Neuron (in vitro differentiated cells): ENCODE measurements around the gene PNPLA7.
"Not testable (repeated sequence)": the region's sequence is repeated elsewhere in the genome, so short reads cannot be mapped to it uniquely, and the experiment has no call there.

ENCODE experiments used
- H2AFZ ChIP-seq: one replicate; pipeline ENCODE4 v1.6.1; 2013; ENCODE audit warnings: low read depth, mild to moderate bottlenecking, inconsistent platforms, low read length, moderate library complexity
- H3K27me3 ChIP-seq: one replicate; pipeline ENCODE4 v1.6.1; 2013; ENCODE audit warnings: low read length; ENCODE audit not compliant: insufficient read depth
- H3K36me3 ChIP-seq: one replicate; pipeline ENCODE4 v1.6.1; 2013; ENCODE audit warnings: low read length; ENCODE audit not compliant: insufficient read depth
- H3K4me1 ChIP-seq: one replicate; pipeline ENCODE4 v1.6.1; 2013; ENCODE audit warnings: low read length; ENCODE audit not compliant: insufficient read depth
- H3K4me3 ChIP-seq: 2 replicates; pipeline ENCODE4 v1.5.1; 2013; ENCODE audit warnings: mild to moderate bottlenecking, low read length, moderate library complexity
- H3K9me3 ChIP-seq: one replicate; pipeline ENCODE4 v1.6.1; 2013; ENCODE audit warnings: low read length

The PNPLA7 gene

GRCh38 chr9:137511758-137512463 is 38.3 kb downstream of the PNPLA7 start:
- no peaks in the 10 kb centered on the region for H3K36me3 ChIP-seq
- H3K4me1 ChIP-seq = no peaks in the 10 kb centered on the region
- no peak overlapping the region for H2AFZ ChIP-seq
- no peaks in the 10 kb centered on the region for H3K27me3 ChIP-seq
- H3K4me3 ChIP-seq = no peak overlapping the region
- no peaks in the 10 kb centered on the region for H3K9me3 ChIP-seq

GRCh38 chr9:137511126-137511525 is 39.1 kb downstream of the PNPLA7 start:
- not testable (repeated sequence) for H3K9me3 ChIP-seq, H3K4me3 ChIP-seq, H3K27me3 ChIP-seq

GRCh38 chr9:137509198-137509597 is 41.0 kb downstream of the PNPLA7 start:
- Histone ChIP-seq H3K4me1 (no peaks in the 10 kb centered on the region), H3K27me3 (no peaks in the 10 kb centered on the region)

More at GRCh38 chr9:137511126-137511525, 39.1 kb downstream of the PNPLA7 start:
- not testable (repeated sequence) for H3K4me1 ChIP-seq, H2AFZ ChIP-seq, H3K36me3 ChIP-seq

GRCh38 chr9:137506702-137507171 is 43.5 kb downstream of the PNPLA7 start:
- peaks cover 6% of the 10 kb centered on the region for H3K9me3 ChIP-seq
- H3K36me3 ChIP-seq = no peaks in the 10 kb centered on the region
- H3K4me1 ChIP-seq = no peaks in the 10 kb centered on the region
- H3K4me3 ChIP-seq = no peak overlapping the region
- no peaks in the 10 kb centered on the region for H3K27me3 ChIP-seq
- H2AFZ ChIP-seq = no peak overlapping the region

More at GRCh38 chr9:137509198-137509597, 41.0 kb downstream of the PNPLA7 start:
- peaks cover 6% of the 10 kb centered on the region for H3K9me3 ChIP-seq
- no peaks in the 10 kb centered on the region for H3K36me3 ChIP-seq
- no peak overlapping the region for H2AFZ ChIP-seq
- no peak overlapping the region for H3K4me3 ChIP-seq

GRCh38 chr9:137506274-137506673 is 43.9 kb downstream of the PNPLA7 start:
- H3K9me3 ChIP-seq = peaks cover 6% of the 10 kb centered on the region
- no peak overlapping the region for H3K4me3 ChIP-seq
- no peaks in the 10 kb centered on the region for H3K27me3 ChIP-seq
- no peak overlapping the region for H2AFZ ChIP-seq
- no peaks in the 10 kb centered on the region for H3K4me1 ChIP-seq
- H3K36me3 ChIP-seq = no peaks in the 10 kb centered on the region

GRCh38 chr9:137505421-137506140 is 44.6 kb downstream of the PNPLA7 start:
- Histone ChIP-seq H3K27me3 (no peaks in the 10 kb centered on the region), H2AFZ (no peak overlapping the region), H3K4me3 (no peak overlapping the region), H3K4me1 (no peaks in the 10 kb centered on the region), H3K9me3 (peaks cover 6% of the 10 kb centered on the region), H3K36me3 (no peaks in the 10 kb centered on the region)

GRCh38 chr9:137504432-137504777 is 45.8 kb downstream of the PNPLA7 start:
- no peaks in the 10 kb centered on the region for H3K4me1 ChIP-seq
- H3K36me3 ChIP-seq = no peaks in the 10 kb centered on the region
- H3K27me3 ChIP-seq = no peaks in the 10 kb centered on the region
- H3K4me3 ChIP-seq = no peak overlapping the region
- H3K9me3 ChIP-seq = peaks cover 6% of the 10 kb centered on the region
- H2AFZ ChIP-seq = no peak overlapping the region

- Histone ChIP-seq H3K4me3 (no peak overlapping the region), H3K4me1 (no peaks in the 10 kb centered on the region), H3K36me3 (no peaks in the 10 kb centered on the region), H2AFZ (no peak overlapping the region), H3K9me3 (peaks cover 6% of the 10 kb centered on the region), H3K27me3 (no peaks in the 10 kb centered on the region)
Observed at GRCh38 chr9:137502008-137502911, 47.9 kb downstream of the PNPLA7 start.

GRCh38 chr9:137501457-137501856 is 48.7 kb downstream of the PNPLA7 start:
- Histone ChIP-seq H2AFZ (no peak overlapping the region), H3K27me3 (no peaks in the 10 kb centered on the region), H3K36me3 (no peaks in the 10 kb centered on the region), H3K9me3 (peaks cover 6% of the 10 kb centered on the region), H3K4me3 (no peak overlapping the region), H3K4me1 (no peaks in the 10 kb centered on the region)

GRCh38 chr9:137500666-137501397 is 49.4 kb downstream of the PNPLA7 start:
- no peak overlapping the region for H2AFZ ChIP-seq
- H3K4me1 ChIP-seq = no peaks in the 10 kb centered on the region
- no peak overlapping the region for H3K4me3 ChIP-seq
- H3K36me3 ChIP-seq = no peaks in the 10 kb centered on the region
- H3K9me3 ChIP-seq = peaks cover 3% of the 10 kb centered on the region
- H3K27me3 ChIP-seq = no peaks in the 10 kb centered on the region

GRCh38 chr9:137499858-137500661 is 50.1 kb downstream of the PNPLA7 start:
- Histone ChIP-seq H3K27me3 (no peaks in the 10 kb centered on the region), H2AFZ (no peak overlapping the region), H3K9me3 (peaks cover 3% of the 10 kb centered on the region), H3K4me1 (no peaks in the 10 kb centered on the region), H3K4me3 (no peak overlapping the region), H3K36me3 (no peaks in the 10 kb centered on the region)

GRCh38 chr9:137499416-137499815 is 50.8 kb downstream of the PNPLA7 start:
- no peak overlapping the region for H3K4me3 ChIP-seq
- H2AFZ ChIP-seq = no peak overlapping the region
- no peaks in the 10 kb centered on the region for H3K27me3 ChIP-seq
- H3K4me1 ChIP-seq = no peaks in the 10 kb centered on the region
- no peaks in the 10 kb centered on the region for H3K36me3 ChIP-seq
- peaks cover 5% of the 10 kb centered on the region for H3K9me3 ChIP-seq
